ENCODE data around the gene MRLN.

DNA sequence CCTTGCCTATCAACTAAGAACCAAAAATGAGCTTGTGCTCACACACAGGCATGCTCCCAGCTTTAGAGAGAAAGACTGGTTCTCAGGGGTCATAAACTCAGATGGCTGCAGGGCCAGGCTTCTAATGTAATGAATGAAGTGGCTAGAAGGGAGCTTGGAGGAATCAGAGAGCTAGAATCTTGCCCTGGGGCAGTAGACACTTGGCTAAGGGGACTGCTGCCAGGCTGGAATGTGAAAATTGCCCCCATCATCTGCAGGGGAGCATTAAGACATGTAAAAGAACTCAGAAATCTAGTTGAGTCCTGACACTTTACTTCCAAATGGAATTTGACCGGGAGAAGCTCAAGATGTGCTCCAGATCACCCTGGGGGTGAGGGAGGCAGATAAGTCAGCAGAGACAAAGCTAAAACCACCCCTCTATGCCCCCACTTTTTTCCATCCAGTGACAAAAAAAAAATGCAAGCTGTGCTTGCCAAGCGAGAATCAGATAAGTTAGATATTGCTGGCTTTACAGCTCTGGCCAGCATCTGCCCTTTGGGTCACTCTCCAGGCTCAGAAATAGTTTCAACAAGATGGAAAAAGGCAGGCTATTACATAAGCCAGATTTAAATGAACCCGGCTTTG lies 41.3 kb downstream of the MRLN start:
- no peak for TF ChIP-seq RAD21 (IDR thresholded peaks at IDR 0.05; ENCODE audit: low read length)
- TF ChIP-seq, protein P1, sequence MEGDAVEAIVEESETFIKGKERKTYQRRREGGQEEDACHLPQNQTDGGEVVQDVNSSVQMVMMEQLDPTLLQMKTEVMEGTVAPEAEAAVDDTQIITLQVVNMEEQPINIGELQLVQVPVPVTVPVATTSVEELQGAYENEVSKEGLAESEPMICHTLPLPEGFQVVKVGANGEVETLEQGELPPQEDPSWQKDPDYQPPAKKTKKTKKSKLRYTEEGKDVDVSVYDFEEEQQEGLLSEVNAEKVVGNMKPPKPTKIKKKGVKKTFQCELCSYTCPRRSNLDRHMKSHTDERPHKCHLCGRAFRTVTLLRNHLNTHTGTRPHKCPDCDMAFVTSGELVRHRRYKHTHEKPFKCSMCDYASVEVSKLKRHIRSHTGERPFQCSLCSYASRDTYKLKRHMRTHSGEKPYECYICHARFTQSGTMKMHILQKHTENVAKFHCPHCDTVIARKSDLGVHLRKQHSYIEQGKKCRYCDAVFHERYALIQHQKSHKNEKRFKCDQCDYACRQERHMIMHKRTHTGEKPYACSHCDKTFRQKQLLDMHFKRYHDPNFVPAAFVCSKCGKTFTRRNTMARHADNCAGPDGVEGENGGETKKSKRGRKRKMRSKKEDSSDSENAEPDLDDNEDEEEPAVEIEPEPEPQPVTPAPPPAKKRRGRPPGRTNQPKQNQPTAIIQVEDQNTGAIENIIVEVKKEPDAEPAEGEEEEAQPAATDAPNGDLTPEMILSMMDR (conservative IDR thresholded peaks at IDR 0.05; ENCODE audit: low read depth, low read length) = no peak
- no peak for TF ChIP-seq FOS (IDR thresholded peaks at IDR 0.05; ENCODE audit: low read depth, low read length)
- TF ChIP-seq CEBPB (IDR thresholded peaks at IDR 0.05; ENCODE audit: low read depth, low read length) = no peak
- no peak for TF ChIP-seq POLR2A (IDR thresholded peaks at IDR 0.05; ENCODE audit: low read depth, low read length)
- no peak for TF ChIP-seq MAFK (IDR thresholded peaks at IDR 0.05; ENCODE audit: low read depth, low read length)
